ENCODE results near the gene ZNF598.

The ZNF598 gene

GRCh38 chr16:1991948-1992703 lies 17.5 kb downstream of the ZNF598 start:
- in situ Hi-C loops (cut with HindIII; ENCODE audit: low sequenced_read_pairs), result no loop called here

- in situ Hi-C loops (cut with HindIII; ENCODE audit: low sequenced_read_pairs), result no loop called here
Observed at GRCh38 chr16:1991588-1991947, 18.1 kb downstream of the ZNF598 start.

- in situ Hi-C loops (cut with HindIII; ENCODE audit: low sequenced_read_pairs), result no loop called here
Observed at GRCh38 chr16:1991135-1991551, 18.5 kb downstream of the ZNF598 start.

GRCh38 chr16:1990351-1991134 lies 19.1 kb downstream of the ZNF598 start:
- in situ Hi-C loops (cut with HindIII; ENCODE audit: low sequenced_read_pairs), result no loop called here

- in situ Hi-C loops (cut with HindIII; ENCODE audit: low sequenced_read_pairs), result no loop called here
Observed at GRCh38 chr16:1990101-1990350, 19.6 kb downstream of the ZNF598 start.

GRCh38 chr16:1989209-1990100 lies 20.2 kb downstream of the ZNF598 start, which contains the start of gene SYNGR3:
TSS of gene SYNGR3 (plus strand) at chr16:1989970. CDS start at chr16:1990103, 133 bp downstream.
- in situ Hi-C loops (cut with HindIII; ENCODE audit: low sequenced_read_pairs), result no loop called here

- in situ Hi-C loops (cut with HindIII; ENCODE audit: low sequenced_read_pairs), result no loop called here
Observed at GRCh38 chr16:1987198-1987597, 22.4 kb downstream of the ZNF598 start.

GRCh38 chr16:1985466-1986150 lies 24.0 kb downstream of the ZNF598 start:
- in situ Hi-C loops (cut with HindIII; ENCODE audit: low sequenced_read_pairs), result no loop called here

- in situ Hi-C loops (cut with HindIII; ENCODE audit: low sequenced_read_pairs), result no loop called here
Observed at GRCh38 chr16:1984347-1985225, 25.0 kb downstream of the ZNF598 start.

- in situ Hi-C loops (cut with HindIII; ENCODE audit: low sequenced_read_pairs), result no loop called here
Observed at GRCh38 chr16:1983544-1984346, 25.9 kb downstream of the ZNF598 start, which contains the start of gene GFER. TSS of gene GFER (plus strand) at chr16:1984193. CDS start at chr16:1984219, 26 bp downstream.

GRCh38 chr16:1982991-1983543 lies 26.6 kb downstream of the ZNF598 start:
- in situ Hi-C loops (cut with HindIII; ENCODE audit: low sequenced_read_pairs), result no loop called here

- in situ Hi-C loops (cut with HindIII; ENCODE audit: low sequenced_read_pairs), result no loop called here
Observed at GRCh38 chr16:1982013-1982433, 27.6 kb downstream of the ZNF598 start.

GRCh38 chr16:1981398-1981836 lies 28.2 kb downstream of the ZNF598 start, which contains the start of gene NOXO1:
TSS of gene NOXO1 (minus strand) at chr16:1981469. CDS start at chr16:1981179, 290 bp downstream.
- in situ Hi-C loops (cut with HindIII; ENCODE audit: low sequenced_read_pairs), result no loop called here

- in situ Hi-C loops (cut with HindIII; ENCODE audit: low sequenced_read_pairs), result no loop called here
Observed at GRCh38 chr16:1980770-1981087, 28.9 kb downstream of the ZNF598 start.

GRCh38 chr16:1980030-1980769 lies 29.4 kb downstream of the ZNF598 start:
- in situ Hi-C loops (cut with HindIII; ENCODE audit: low sequenced_read_pairs), result no loop called here

- in situ Hi-C loops (cut with HindIII; ENCODE audit: low sequenced_read_pairs), result no loop called here
Observed at GRCh38 chr16:1979271-1980029, 30.2 kb downstream of the ZNF598 start.

GRCh38 chr16:1978476-1979120 lies 31.0 kb downstream of the ZNF598 start:
- in situ Hi-C loops (cut with HindIII; ENCODE audit: low sequenced_read_pairs), result no loop called here

Data from DLD1 (cell line).